Suppressor macrophage treated with lipopolysaccharide for 4 hours (primary cell): ENCODE data around the gene DLG4.
"Not testable (repeated sequence)": the region's sequence is repeated elsewhere in the genome, so short reads cannot be mapped to it uniquely, and the experiment has no call there.

Source experiments
- DNase-seq: peaks from one replicate; pipeline ENCODE4 v3.0.0-alpha.2; 2020

Gene DLG4

DNA sequence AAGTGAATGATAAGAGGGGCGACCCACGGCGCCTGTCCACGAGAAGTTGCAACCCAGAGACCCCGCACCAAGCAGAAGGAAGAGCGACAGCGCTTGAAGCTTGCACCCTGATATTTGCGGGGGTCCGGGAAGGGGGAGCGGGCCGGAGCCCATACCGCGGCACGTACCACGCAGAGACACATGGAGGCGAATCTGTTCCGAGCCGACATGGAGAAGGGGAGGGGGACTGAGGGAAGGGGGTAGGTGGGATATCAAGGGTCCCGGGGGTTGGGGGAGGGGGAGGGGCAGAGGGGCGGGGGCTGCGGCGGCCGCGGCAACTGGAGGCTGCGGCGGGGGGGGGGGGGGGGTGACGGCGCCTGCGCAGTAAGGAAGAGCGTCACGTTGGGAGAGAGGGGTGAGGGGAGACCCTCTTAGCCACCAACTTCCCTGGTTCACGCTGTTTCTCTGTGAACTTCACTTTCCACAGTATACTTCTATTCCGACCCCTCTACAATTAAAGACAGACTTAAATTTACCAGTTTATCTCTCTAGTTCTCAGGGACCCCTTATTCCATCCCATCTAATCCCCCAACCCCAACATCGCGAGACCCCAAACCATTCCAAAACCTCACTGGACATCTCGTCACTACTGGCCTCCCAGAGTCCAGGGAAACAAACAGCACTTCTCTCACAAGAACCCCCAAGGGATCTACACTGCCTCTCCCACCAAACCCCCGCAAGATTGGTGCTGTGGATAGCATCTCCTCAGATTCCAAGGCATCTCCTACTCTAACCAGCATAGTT is 8.0 kb downstream of the DLG4 start:
- DNase-seq = no peak

DNA sequence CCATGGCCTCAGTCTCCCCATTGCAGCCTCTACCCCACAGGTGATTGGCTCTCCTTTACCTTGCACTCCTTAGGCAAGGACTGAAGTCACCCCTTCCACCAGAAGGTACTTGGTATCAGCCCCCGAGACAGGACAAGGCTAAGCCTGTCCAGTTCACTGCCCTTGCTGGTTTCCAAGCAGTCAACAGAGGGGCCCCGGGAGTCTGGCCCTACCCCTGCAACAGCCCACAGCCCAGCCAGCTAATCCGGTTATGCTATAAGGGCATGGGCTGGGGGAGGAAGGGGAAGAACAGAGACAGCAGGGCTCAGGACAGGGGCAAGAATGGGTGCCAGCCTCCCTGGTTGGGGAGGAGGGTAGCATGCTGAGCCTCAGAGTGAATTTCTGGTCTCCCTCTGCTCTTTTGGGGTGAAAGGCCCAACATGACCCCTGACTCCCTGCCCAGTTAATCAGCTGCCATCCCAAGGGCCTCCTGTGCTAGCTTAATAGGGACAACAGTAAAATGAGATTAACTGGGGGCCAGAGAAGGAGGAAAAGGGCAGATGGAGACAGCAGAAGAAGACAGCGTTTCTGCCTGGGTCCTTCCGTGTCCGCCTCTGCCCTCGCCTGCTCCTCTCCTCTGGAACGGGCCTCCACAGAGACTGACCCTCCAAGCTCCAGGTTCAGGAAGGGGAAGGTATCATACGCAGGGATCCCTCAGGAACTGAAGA is 10.7 kb downstream of the DLG4 start:
- no peak for DNase-seq

DNA sequence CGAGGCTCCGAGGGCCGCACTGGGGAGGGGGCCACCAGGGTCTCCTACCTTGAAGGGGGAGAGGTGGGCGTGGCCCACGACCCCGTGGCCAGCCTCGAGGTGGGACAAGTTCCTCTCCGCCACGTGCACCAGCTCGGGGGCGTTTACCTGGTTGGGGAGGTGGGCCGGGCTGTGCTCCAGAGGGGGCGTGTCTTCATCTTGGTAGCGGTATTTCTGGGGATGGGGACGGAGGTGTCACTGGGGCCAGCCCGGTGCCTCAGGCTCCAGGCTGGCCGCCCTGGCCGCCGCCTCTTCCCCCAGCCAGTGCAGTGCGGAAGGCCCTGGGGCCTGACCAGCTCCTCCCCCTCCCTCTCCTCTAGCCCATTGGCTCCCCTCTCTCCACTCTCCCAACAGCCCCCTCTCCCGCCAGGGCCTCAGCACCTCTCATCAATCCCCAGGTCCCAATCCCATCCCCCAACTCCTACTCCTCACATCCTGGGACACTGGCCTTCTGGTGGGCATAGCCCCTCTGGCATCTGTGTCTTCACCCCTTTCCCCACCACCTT is 11.5 kb downstream of the DLG4 start:
- DNase-seq = no peak

DNA sequence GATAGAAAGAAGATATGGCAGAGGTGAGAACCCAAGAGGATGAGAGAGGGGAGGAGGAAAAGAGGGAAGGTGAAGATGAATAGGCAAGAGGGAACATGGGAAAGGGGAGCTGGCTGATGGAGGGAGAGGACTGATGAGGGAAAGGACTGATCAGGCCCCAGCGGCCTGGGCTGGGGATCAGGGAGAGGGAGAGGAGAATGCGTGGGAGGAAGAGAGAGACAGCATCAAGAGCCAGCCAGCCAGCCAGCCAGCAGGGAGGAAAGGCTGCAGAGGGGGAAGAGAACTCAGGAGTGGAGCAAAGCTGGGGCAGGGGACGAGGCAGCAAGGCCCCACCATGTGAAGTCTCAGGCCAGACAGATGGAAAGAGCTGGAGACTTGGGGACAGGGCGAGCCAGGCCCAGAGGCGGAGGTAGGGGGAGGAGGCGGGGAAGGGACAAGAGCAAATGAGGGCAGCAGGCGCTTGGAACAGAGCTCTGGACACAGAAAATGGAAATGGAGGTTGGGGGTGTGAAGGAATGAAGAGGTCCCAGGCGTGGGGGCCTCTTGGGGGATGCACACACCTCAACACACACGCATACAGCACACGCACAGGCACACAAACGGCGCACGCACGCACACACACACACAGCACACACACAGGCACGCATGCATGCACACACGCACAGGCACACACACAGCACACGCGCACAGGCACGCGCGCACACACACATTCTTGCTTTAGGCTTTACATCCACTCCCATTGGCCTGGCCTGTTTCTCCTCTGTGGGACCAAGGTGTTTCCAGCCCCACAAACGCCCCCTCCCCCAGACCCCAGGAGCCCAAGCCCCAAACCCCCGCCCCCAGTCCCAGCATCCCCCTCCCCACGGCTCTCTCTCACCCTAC is 12.3 kb downstream of the DLG4 start:
- no peak for DNase-seq

DNA sequence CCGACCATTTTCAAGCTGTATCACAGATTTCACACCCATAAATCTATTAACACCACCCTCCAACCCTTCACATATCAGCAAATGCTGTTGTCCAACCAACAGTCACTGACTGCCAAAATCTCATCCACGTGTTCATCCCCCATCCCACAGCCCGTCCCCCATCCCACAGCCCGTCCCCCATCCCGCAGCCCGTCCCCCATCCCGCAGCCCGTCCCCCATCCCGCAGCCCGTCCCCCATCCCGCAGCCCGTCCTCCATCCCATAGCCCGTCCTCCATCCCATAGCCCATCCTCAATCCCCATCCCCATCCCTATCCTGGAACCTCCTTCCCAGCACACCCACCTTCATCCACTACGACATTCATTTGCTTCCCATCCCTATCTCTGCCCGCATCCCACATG is 14.1 kb downstream of the DLG4 start:
- no peak for DNase-seq

DNA sequence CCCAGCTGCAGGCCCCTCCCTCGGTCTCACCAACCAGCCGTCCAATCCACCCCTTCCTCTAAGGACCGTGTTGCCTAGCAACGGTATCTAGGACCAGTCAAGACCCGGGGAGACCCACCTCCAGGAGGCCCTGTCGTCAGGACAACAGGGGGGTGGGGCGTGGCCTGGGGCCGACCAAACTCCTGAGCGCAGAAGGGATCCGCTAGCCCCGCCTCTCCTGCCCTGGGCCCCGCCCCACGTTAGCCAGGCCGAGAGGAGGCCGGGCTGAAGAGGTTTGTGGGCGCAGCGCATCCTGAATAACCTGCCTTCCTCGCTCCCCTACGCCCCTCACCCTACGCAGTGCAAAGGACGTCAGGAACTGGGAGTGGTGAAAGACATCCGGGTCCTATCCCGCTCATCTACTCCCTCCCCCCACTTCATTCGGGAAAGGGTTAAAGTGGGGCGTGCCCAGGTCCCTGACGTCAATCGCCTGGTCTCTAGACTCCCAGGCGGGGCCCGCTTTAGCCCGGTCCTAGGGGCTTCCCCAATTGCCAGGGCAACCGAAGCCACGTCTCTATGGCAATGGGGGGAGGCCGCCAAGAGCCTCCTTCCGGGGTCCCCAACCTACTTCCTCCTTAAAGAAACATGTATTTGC is 14.7 kb downstream of the DLG4 start:
- DNase-seq = peak; percentile 81

DNA sequence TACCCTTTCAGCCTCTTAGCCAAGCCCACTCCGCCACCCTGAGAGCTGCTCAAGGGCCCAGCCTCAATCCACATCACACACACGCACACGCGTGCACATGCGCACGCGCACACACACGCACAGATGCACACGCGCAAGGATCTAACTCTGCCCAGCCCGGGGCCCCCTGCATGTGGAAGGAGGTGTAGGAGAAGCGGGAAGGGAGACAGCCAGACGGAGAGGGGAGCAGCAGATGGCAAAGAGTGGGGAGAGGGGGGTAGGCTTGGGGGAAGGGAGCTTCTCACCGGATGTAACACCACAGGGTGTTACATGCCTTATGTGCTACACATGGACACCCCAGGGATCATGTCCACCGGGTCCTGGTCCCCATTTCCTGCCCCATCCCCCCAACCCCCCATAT is 15.3 kb downstream of the DLG4 start:
- DNase-seq = no peak

DNA sequence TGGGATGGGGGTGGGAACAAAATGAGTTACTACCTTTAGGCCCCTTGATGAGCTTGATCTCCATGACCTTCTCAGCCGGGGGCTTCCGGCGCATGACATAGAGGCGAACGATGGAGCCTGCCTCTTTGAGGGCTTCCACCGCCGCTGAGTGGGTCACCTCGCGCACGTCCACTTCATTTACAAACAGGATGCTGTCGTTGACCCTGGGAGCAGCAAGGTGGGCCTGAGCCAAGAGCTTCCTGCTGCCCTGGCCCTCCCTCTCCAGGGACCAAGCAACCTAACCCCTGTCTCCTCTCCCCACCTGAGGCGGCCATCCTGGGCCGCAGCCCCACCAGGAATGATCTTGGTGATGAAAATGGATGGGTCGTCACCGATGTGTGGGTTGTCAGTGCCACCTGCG is 16.2 kb downstream of the DLG4 start:
- no peak for DNase-seq

DNA sequence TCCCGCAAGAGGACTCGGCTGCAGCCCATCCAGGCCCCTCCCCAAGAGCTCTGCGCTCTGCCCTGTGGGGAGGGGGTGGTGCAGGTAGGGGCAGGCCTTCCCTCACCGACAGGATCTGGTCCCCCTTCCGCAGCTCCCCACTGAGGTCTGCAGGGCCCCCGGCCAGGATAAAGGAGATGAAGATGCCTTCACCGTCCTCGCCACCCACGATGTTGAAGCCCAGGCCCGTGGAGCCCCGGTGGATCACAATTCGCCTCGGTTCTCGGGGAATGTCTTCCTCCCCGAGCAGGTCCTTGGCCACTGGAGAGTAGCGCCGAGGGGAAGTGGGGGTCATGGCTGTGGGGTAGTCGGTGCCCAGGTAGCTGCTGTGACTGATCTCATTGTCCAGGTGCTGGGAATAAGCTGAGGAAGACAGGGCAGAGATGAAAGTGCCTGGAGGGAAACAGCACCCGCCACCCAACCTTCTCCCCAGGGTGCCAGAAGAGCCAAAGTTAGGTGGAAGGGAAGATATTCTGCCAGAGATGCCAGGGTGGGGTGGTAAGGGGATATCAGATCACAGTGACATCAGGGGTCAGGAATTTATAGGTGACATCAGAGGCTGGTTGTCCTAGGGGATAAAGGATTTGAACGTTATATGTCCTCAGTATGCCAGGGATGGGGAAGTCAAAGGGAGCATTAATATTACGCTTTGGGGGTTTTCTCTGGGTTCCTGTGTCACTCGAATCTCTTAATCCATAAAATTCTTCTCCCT is 22.8 kb downstream of the DLG4 start:
- DNase-seq = no peak

DNA sequence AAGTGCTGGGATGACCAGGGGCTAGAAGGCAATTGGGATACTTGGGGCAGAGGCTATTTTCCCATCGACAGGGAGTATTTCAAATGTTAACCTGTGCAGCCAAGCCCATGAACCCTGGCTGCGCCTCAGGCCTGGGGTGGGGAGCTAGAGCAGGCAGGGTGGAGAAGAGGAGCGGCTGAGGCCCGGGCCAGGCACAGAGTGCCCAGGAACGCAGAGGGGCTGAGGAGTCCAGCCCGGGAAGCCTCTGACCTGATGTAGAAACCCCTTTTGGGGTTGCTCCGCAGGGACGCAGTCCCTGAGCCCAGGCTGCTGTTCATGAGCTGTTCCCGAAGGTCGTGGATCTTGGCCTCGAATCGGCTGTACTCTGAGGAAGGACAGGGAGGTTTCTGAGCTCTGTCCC is 23.7 kb downstream of the DLG4 start:
- no peak for DNase-seq

DNA sequence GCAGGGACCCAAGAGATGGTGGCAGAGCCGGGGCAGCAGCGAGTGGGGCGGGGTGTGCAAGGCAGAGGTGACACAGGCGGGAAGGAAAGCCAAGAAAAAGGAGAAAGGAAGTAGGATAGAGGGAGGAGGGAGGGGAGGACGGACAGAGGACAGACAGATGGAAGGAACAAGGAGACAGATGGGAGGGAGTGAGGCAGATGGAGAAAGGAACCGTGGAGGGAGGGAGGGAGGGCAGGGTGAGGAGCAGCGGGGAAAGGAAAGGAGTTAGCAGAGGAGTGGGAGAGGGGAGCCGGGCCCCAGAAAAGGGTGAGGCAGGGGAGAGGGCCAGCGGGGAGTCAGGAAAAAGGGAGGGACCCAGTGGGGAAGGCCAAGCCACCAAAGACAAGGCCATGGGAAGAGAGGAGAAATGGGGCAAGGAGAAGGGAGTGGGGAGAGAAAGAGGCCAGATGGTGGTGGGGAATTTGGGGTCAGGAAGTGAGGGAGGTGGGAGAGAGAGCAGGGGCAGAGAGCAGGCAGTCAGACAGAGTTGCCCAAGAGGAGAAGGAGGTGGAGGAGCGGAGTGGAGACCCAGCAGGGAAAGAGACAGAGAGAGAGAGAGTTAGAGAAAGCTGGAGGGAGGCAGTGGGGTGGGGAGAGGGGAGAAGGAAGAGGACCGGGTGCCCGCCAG is 27.2 kb downstream of the DLG4 start:
- no peak for DNase-seq

DNA sequence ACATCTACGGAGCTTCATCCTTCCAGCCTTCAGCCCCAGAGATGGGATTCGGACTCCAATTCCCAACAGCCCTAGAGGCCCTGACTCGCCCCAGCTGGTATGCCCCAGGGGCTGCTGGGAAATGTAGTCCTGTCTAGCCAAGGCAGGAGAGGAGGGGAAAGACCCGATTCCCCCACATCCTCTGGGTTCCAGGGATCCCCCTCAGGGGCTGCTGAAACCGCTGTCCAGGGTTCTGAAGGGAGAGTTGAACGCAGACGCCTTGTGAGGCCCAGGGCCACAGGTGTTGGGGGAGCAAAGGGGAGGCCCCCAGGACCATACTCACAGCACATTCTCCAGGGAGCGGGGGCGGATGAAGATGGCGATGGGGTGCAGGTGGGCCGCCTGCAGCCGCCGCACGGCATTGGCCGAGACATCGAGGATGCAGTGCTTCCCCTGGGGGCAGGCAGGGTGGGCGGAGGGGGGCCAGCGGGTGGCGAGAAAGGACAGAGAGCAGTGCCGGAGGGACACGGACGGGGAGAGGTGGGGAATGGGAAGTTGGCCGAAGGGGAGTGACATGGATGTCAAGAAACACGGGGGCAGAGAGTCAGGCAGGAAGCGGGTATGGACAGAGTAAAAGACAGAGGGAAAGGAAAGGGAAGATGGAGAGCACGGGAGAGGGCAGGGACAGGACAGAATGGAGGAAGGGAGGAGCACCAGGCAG is 27.9 kb downstream of the DLG4 start:
- peak; percentile 36 for DNase-seq

DNA sequence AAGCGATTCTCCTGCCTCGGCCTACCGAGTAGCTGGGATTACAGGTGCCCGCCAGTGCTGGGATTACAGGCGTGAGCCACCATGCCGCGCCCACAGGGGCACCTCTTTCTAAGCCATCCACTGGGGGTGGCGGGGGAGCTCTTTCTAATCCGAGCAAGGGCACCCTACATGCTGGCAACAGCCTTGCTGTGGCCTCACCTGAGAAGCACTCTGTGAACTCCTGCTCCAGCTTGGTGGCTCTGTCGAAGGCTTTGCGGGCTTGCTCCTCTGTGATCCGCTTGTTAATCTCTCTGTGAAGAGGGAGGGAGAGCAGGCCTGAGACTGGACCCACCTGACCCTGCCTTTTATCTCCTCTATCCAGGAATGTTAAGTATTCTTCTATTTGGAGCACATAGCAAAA is 28.6 kb downstream of the DLG4 start:
- no peak for DNase-seq

DNA sequence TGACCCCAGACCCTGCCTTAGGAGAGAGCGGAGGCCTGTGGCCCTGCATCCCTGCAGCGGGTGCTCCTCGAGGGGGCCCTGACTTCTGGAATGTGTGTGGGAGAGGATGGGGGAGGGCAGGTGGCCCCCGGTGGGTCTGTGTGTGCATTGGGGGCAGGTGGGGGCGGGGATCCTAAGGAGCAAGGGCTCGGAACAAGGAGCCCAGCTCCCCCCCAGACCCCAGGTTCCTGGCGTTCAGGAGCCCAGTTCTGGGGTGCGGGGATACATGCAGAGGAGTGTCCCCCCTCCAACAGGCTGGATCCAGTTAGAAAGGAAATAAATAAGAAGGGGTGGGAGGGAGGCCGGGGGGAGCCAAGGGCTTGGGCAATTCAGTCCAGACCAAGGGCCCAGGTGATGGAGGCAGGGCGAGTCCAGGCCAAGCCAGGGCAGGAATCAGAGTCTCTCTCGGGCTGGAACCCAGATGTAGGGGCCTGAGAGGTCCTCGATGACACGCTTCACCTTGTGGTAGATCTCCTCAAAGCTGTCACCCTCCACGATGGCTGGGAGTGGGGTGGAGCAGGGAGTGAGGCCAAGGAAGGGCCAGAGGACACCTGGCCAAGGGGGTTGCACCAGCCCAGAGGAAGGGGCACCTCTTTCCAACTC is 29.2 kb downstream of the DLG4 start:
- DNase-seq = no peak

DNA sequence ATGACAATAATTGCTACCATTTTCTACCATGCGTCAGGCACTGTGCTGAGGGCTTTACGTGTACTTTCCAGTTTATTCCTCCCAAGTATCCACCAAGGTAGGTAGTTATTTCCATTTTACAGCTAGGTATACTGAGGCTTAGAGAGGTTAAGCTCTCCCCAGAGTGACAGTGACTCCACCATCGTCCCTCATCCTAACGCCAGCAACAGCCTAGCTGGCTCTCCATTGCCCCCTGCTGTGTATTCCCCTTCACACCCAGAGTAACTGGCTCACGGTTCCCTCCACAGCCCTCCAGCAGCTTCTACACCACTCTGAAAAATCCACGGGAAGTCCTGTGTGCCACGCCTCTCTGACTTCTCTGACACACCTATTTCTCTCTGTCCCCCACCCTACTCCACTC is 33.4 kb downstream of the DLG4 start:
- DNase-seq = no peak

DNA sequence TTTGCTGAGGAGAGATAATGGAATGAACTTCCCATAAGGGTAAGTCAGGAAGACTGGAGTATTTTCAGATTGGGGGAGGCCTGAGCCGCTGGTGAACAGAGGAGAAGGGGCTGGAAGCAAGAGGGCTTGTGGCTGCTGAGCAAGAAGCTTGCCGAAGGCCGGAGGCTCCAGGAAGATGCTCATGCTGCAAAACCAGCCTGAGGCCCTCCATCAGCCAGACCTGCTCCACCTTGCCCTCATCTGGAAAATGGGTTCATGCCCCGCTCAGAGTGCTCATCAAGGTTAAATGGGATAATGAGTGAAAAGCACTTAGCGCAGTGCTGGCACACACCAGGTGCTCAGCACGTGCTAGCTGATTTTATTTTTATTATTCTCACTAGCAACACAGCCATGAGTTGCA is 35.0 kb downstream of the DLG4 start:
- DNase-seq = no peak

DNA sequence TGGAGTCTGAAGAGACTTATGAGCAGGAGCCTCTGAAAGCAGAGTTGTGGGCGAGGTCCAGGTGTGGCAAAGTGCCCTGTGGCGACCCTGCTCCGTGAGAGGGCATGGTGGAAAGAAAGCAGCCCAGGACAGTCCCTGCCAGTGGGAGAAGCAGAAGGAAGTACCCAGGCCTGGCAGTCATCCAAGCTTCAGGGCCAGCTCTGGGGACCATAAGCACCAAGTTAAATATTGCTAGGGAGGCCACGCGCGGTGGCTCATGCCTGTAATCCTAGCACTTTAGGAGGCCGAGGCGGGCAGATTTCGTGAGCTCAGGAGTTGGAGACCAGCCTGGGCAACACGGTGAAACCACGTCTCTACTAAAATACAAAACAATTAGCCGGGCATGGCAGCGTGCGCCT is 35.5 kb downstream of the DLG4 start:
- peak; percentile 64 for DNase-seq

DNA sequence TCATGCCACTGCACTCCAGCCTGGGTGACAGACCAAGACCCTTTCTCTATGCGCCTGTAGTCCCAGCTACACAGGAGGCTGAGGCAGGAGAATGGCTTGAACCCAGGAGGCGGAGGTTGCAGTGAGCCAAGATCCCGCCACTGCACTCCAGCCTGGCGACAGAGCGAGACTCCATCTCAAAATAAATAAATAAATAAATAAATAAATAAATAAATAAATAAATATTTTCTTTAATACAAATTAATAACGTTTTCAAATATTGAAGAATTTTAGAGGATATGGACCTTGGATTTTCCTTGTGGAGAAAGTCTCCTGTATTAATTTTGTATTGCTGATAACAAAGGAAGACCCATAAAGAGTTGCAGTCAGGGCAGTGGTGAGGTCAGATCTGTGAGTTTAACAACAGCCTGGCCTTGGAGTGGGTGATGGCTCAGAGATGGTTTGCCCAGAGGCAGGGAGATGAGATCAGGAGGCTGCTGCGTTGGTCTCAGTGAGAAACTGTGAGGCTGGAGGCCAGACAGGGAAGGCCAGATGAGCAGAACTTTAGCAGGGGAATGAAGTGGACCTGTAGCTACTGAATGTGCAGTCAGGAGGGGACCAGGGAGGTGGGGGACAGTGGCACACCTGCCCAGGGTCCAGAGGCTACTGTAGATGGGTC is 36.1 kb downstream of the DLG4 start:
- no peak for DNase-seq

DNA sequence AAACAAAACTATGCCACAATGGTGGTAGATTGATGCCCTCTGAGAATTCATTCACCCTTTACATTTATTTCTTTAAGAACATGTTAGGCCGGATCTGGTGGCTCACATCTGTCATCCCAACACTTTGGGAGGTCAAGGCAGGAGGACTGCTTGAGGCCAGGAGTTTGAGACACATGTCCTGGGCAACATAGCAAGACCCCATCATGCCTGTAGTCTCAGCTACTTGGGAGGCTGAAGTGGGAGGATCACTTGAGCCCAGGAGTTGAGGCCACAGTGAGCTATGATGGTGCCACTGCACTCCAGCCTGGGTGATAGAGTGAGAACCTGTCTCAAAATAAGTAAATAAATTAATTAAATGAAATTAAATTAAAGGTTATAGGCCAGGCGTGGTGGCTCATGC is 37.5 kb downstream of the DLG4 start:
- DNase-seq = not testable (repeated sequence)
